HG02943 (cell line): ENCODE data around the gene PLOD1.
"Not testable (repeated sequence)": the region's sequence is repeated elsewhere in the genome, so short reads cannot be mapped to it uniquely, and the experiment has no call there.

Experiments
- ATAC-seq: cut with Tn5 transposase; IDR thresholded peaks from one replicate; pipeline ENCODE4 v1.9.1; 2021; ENCODE audit warnings: mild to moderate bottlenecking, low read depth, moderate library complexity; ENCODE audit not compliant: unreplicated experiment

Gene PLOD1

DNA sequence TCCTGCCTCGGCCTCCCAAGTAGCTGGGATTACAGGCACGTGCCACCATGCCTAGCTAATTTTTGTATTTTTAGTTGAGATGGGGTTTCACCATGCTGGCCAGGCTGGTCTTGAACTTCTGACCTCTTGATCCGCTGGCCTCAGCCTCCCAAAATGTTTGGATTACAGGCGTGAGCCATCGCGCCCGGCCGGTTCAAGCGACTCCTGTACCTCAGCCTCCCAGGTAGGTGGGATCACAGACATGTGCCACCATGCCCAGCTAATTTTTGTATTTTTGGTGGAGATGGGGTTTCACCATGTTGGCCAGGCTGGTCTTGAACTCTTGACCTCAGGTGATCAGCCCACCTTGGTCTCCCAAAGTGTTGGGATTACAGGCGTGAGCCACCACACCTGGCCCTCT is 1.2 kb downstream of the PLOD1 start:
- not testable (repeated sequence) for ATAC-seq

DNA sequence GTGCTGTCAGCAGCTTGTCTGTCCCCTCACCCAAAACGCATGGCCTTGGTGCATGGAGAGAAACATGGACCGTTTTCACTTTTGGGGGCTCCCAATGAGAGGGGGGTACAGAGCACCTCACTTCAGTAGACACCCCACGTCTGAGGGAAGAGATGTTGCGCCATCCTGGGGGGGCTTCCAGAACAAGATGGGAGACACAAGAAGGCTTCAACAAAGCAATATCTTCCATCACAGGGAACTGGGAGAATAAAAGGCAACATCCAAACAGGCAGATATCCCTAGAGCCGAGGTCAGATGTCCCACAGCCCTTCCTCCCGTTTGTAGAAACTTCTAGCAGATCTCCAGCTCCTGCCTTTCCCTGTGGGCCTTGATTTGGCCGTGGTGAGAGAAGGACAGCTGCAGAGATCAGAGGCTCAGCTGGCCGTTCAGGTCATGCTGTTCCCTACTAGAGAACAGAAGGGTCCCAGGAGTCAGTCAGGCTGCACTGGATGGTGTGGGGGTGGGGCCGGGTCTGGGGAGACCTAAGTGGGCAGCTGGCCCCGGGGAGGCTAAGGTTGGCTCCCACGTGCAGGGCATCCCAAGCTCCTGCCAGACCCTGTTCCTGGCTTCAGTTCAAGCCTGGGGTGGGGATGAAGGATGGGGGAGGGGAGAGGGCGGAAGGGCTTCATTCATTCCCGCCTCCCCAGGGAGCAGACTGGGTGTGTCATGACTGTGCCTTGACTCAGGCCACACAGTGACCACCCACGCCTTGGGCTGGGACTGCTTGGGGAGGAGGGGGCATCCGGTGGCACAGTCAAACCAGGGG is 4.4 kb downstream of the PLOD1 start:
- ATAC-seq = no peak

DNA sequence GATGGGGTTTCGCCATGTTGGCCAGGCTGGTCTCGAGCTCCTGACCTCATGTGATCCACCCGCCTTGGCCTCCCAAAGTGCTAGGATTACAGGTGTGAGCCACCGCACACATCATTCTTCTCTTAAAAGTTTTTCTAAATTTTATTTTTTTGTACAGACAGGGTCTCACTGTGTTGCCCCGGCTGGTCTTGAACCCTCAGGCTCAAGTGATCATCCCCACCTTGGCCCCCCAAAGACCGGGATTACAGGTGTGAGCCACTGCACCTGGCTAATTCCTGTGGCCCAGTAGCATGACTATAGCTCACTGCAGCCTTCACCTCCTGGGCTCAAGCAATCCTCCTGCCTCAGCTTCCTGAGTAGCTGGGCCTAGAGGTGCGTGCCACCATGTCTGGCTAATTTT is 5.3 kb downstream of the PLOD1 start:
- not testable (repeated sequence) for ATAC-seq

DNA sequence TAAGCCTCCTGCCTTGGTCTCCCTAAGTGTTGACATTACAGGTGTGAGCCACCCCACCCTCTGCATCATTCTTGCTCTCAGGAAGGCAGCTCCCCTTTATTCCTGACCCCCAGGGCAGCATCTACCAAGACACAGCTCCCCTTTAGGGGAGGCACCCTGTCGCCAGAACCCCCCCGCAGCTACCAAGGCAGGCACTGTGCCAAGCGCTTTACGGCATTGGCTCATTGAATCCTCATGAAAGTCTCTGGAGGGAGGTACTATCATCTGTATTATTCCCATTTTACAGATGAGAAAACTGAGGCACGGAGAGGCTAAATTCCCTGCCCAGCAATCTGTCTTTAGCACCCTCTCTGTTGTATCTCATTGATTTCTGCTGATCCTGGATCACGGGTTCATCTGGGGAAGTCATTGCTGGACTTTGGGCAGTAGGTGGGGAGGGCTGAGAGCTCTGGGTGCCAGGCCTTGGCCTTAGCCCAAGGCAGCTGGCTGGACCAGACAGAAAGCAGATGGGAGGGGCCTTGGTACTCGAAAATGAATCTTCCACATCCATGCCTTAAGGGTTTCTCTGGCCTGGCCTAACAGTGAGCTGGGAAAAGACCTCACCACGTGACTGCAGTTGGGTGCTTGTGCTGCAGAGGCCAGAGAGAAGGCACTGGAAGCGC is 5.9 kb downstream of the PLOD1 start:
- no peak for ATAC-seq

DNA sequence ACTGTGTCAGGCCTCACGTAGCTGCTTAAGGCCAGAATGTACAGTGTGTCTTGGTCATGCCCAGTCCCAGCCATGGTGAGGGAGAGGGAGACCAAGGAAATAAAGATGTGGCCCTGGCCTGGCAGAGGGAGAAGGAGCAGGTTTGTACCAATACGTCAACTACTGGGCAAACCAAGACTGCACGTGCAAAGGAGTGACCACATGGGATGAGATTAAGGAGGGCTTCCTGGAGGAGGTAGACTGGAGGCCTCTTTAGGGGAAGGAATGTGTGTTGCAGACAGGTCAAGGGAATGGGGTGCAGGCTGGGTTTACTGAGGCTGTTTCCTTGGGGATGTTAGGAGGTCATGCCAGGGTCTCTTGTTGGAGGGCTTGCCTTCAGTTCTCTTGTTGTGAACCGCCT is 7.8 kb downstream of the PLOD1 start:
- ATAC-seq = no peak

DNA sequence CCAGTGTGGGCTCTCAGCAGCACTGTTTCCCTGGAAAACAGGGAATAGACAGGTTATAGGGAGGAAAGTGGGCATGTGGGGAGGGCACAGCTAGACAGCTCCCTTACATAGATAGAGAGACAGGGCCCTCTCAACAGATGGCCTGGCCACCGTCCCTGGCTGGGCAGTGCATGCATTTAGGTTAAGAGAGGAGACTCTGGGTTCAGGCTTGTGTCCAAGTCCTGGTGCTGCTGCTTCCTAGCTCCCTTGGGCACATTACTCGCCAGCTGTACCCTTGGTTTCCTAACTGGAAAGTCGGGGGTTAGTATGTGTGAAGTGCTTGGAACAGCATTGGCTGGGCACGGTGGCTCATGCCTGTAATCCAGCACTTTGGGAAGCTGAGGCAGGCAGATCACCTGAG is 9.1 kb downstream of the PLOD1 start:
- ATAC-seq = no peak

DNA sequence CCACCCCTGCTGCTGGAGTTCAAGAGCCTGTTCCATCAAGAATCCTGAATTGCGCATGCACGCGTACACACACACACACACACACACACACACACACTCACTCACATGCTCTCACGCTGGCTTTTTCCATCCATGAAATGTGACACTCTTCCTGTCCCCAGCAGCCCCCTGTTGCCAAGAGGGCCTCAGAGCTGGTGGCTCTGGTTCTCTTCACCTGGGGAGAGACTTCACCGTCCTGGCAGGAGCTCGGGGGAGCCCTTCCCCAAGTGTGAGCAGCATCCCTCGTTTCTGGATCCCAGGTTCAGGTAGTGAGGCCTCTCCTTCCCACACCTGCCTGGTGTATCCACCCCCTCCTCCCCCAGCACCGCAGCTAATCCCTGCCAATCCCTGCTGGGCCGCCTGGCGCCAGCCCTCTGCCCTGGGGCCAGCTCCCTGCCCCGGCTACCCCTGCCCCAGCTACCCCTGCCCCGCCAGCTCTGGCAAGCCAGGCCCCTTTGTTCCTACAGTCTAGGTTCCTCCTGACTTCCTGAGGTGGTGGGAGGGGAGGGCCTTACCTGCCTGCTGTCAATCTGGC is 9.9 kb downstream of the PLOD1 start:
- ATAC-seq = no peak

DNA sequence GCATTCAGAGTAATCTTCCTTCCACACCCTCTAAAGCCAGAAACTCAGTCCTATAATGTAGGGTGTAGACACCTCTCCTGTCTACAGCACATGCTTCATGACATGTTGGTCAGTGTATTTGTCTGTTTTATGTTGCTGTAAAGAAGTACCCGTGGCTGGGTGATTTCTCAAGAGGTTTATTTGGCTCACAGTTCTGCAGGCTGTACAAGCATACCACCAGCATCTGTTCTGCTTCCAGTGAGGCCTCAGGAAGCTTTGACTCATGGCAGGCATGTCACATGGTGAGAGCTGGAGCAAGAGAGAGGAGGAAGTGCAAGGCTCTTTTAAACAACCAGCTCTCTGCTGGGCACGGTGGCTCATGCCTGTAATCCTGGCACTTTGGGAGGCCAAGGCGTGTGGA is 12.1 kb downstream of the PLOD1 start:
- ATAC-seq = no peak

DNA sequence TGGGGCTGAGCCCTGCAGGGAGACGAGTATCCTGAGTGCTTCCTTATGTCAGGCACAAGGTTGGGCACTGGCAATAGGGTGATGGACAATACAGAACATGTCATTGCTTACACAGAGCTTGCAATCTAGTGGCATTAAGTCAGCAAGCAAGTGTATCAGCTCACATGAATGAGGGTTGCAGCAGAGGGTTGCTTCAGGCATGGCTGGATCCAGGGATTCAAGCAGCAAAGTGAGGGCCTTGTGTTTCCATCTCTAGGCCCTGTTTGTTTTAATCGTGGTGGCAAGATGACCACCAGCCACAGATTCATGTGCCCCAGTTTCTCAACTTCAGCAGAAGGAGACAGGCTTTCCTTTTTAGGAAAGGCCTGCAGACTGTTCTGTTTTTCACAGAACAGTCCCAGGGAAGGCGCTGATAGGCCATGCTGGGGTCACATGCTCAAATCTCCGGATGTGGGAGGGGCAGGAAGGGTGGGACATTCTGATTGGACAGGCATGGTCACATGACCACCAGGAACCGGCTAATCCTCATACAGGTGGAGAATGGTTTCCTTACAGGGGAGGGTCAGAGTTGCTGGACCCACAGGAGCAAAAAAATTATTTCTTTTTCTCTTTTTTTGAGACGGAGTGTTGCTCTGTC is 14.4 kb downstream of the PLOD1 start:
- no peak for ATAC-seq

DNA sequence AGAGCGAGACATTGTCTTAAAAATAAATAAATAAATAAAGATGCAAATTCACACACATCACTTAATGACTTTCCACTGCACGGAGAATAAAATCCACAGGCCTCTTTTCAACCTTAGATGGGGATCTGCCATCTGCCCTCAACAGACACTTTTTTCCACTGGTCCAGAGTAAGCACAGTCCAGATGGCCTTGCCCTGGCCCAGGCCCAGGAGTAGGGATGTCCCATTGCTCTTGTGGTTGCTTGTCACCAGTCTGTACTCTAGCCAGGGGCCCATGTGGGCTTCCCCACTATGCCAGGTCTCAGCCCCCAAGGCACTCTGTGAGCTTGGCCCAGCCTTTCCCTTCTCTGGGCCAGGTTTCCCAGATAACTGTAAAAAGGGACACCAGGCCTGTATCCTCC is 17.4 kb downstream of the PLOD1 start:
- ATAC-seq = no peak

DNA sequence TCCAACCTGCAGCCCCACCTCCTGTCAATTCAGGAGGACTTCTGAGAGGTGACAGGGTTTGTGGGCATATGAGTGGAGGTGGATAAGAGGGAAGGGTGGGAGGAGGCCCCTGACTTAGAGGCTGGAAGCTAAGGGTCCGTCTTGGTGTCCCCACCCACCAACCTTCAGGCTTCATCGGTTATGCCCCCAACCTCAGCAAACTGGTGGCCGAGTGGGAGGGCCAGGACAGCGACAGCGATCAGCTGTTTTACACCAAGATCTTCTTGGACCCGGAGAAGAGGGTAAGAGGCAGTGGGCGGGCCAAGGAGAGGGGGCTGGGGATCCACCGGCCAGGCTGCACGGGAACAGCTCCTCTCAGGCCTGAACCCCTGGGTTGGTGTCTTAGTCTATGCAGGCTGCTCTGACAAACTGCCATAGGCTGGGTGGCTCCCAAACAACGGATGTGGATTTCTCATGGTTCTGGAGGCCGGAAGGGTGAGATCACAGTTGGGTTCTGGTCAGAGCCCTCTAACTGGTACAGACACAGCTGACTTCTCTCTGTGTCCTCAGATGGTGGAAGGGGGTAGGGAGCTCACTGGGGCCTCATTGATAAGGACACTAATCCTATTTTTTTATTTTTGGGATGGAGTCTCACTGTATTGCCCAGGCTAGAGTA is 18.1 kb downstream of the PLOD1 start:
- ATAC-seq = no peak

DNA sequence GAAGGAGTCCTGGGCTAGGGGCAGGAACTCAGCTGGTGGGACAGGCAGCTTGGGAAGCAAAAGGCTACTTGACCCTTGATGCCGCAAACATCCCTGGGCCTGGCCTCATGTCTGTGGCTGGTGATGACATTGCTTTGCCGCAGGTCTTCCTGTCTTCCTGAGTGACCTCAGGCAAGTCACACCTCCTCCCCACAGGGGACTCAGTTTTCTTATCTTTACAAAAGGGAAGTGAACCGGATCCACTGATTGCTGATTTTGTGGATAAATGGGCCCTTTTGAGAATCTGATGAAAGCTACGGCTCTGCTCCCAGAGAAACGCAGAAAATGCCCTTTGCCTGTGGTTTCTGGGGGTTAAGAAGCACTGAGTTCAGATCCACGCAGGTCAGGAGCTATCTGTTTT is 20.7 kb downstream of the PLOD1 start:
- no peak for ATAC-seq

DNA sequence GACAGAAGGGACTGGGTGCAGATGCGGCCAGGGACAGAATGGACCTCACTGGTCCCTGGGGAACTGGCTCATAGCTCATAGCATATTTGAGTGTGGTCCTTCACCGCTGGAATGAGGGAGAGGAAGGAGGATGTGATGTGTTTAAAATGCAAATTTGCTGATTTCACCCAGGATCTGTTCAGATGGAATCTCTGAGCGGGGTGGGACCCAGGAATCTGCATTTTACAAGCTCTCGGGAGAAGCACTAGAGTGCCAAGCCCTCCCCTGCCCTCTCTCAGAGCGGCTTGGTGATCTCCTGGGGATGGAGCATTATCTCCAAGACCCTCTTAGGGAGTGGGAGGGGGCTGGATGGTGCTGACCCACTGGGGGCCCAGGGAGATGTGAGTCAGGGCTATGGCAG is 22.9 kb downstream of the PLOD1 start:
- ATAC-seq = no peak

DNA sequence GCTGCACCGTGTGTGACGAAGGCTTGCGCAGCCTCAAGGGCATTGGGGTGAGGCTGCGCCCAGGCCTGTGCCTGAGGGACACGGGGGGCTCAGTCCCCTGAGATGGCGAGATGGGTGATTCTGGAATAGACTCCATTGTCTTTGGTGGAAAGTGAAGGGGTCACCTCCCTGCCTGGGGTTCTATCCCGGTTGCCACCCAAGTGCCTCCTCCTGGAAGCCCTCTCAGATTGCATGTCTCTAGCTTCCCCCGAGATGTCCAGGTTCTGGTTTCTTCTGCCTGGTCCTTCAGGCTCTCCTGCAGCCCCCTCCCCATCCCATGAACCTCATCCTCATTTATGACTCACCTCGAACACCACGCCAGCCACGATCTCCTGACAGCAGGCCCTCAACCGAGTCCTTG is 23.4 kb downstream of the PLOD1 start:
- no peak for ATAC-seq

DNA sequence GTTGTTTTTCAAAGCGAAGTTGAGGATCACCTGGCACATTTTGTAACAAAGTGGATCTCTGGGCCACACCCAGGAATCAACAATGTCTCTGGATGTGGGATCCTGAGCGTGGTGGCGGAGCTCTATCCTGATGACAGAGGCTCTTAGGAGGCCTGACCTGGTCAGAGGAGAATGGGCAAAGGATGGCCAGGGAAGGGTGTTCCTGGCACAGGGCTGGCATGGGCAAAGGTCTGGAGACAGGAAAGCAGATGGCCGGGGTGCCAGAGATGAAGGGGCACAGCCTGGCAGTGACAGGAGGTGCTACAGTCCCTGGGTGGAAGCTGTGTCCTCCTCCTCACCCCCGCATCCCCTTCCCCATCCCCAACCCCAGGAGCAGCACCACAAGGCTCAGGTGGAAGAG is 25.8 kb downstream of the PLOD1 start:
- no peak for ATAC-seq

DNA sequence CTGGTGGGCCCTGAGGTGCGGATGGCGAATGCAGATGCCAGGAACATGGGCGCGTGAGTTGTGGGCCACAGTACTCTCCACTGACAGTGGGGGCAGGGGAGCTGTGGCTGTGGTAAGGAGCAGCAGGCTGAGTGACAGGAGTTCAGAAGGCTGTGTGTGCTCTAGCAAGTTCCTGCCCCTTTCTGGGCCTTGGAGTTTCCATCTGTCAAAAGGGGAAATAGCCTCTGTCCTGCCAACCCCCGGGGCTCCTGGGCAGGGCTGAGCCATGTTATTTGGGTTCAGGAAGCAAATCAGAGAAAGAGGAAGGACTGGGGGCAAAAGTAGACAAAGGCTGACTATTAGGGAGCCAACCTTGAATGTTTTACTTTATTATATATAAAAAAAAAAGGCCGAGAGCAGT is 26.2 kb downstream of the PLOD1 start:
- no peak for ATAC-seq

DNA sequence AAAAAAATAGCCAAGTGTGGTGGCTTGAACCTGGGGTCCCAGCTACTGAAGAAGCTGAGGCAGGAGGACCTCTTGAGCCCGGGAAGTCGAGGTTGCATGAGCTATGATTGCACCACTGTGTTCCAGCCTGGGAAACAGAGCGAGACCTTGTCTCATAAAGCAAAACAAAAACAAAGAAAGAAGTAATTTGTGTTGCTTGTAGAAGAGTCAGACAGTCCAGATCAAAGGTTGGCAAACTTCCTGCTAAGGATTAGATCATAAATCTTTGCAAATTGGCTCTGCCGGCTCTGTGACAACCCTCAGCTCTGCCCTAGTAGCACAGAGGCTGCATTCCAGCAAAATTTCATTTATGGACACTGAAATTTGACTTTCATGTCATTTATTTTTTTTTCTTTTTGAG is 26.7 kb downstream of the PLOD1 start:
- ATAC-seq = no peak

DNA sequence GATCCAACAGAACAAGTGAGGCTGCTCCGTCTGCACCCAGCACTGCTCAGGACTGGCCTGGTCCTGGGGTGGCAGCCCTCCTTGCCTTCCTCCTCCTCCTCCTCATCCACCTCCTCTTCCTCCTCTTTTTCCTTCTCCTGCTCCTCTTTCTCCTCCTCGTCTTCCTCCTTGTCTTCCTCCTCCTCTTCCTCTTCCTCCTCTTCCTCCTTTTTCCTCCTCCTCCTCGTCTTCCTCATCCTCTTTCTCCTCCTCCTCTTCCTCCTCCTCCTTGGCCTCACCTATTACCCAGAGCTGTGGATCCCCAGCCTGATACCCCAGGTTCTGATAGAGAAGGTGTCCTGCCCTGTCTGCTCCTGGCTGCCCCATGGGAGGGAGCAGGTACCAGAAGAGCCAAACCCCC is 29.1 kb downstream of the PLOD1 start:
- ATAC-seq = no peak

DNA sequence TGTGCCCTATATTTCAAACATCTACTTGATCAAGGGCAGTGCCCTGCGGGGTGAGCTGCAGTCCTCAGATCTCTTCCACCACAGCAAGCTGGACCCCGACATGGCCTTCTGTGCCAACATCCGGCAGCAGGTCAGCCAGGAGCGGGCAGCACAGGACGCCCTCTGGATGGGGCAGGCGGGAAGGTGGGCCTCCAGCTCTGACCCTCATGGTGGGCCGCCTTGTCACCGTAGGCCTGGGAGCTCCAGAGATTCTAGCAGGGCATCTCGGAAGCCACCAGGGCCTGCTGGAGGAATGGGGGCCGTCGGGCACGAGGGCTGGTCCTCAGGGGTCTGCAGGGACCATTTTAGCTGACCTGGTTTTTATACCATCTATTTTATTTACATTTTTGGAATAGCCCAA is 30.1 kb downstream of the PLOD1 start:
- ATAC-seq = no peak

DNA sequence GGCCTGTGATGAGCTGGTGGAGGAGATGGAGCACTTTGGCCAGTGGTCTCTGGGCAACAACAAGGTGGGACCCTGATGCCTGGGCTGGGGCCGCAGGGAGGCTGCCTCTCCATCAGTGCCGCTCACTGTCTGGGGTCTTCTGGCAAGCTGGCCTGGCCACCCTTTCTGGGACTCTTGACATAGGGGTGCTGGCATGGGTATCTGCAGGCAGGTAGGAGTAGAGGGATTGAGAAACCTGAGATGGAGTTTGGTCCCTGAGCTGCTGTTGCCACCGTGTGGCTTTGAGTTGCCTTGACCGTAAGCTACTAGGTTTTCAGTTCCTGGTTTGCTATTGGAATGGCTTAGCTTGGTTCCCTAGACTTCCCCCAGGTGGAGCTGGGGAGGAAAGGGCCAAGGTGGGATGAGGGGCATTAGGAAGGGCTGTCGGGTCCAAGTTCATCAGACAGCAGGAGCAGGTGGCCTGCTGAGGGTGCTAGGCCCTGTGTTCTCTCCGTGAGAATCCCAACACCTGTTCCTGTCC is 32.6 kb downstream of the PLOD1 start:
- ATAC-seq = no peak
